Stimulated activated CD4-positive, alpha-beta T cell treated with anti-CD3 and anti-CD28 coated beads, Interleukin-1b, Interleukin-23, amount 100 ng/mL, for 48 hours (primary cell): ENCODE results near the gene NUP160.
A peak's percentile ranks its signal among the peaks of the same experiment; 100 is the strongest.
"Not testable (repeated sequence)": the region's sequence is repeated elsewhere in the genome, so short reads cannot be mapped to it uniquely, and the experiment has no call there.

Experiments
- DNase-seq: peaks from one replicate; pipeline ENCODE4 v3.0.0-alpha.2; 2020

The NUP160 gene

DNA sequence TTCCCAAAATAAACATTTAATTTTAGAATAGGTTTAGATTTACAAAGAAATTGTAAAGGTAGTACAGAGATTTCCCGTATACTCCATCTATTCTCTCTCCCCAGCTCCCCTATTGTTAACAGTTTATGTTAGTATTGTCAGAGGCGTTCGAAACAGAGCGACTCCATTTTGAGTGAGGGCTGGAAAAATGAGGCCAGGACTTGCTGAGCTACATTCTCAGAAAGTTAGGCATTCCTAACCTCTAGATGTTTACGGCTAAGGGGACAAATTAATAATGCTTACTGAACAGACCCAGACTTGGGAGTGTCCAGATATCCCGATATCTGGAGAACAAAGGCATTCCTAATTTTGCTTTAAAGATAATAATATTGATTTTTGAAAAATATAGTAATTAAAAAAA lies 12.4 kb upstream of the NUP160 start:
- no peak for DNase-seq

DNA sequence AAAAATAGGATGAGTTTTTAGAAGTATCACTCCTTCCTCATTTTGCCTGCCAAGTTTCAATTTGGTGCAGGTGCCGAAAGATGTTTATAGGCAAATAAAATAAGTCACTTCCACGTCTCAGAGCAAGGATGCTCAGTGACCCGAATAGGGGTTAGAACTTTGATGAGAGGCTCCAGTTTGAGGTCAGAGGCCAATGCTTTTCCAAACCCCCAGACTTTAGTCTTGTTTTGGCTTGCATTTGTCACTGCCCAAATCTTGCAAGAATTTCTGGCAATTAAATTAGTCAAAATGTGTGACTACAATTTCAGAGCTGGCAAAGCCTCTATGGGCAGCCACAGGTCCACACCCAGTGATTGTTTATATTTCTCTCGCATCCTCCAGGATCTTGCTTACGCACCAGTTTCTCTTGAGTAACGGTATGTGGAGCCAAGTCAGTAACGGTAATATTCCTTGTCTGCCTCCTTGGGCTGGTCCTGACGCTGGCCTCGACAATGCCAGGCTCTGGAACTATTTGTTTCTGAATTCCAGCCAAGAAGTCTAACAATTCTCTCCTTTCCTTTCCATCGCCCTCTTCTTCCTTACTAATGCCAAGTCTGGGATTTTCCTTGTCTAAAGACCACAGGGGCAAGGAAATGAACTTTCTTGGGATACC lies 9.9 kb upstream of the NUP160 start:
- DNase-seq: no peak

DNA sequence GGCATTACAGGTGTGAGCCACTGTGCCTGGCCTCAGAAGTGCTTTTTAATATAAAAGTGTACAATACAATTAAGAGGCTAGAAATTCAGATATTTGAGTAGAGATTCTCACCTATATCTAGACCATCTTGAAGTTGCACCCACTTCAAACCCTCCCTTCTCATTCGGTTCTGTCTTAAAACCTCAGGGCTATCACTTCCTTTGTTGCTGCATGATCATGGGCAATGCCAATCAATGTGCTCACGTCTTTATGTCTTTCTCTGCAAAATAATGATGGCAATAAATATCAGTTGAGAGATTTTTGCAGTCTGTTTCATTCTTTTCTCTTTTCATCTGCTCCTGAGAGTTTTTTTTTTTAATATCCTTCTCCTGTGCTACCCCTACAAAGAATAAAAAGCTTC lies 9.3 kb upstream of the NUP160 start:
- no peak for DNase-seq

DNA sequence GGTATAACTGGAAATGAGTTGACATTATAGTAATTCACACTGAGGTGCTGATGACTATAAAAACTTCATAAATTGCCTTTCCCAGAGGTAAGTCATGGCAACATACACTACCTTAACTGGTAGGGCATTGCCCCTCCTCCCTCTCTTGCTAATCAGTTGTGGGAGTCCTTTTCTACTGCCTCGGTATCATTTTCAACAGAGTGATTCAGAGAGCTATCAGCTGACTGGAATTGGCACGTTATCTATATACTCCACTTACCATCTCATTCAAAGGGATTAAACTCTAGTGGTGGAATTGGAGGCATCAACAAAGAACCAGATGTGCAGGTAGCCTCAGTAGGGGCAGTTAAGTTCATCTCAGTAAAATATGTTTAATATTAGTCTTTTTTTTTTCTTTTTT lies 8.0 kb upstream of the NUP160 start:
- no peak for DNase-seq

DNA sequence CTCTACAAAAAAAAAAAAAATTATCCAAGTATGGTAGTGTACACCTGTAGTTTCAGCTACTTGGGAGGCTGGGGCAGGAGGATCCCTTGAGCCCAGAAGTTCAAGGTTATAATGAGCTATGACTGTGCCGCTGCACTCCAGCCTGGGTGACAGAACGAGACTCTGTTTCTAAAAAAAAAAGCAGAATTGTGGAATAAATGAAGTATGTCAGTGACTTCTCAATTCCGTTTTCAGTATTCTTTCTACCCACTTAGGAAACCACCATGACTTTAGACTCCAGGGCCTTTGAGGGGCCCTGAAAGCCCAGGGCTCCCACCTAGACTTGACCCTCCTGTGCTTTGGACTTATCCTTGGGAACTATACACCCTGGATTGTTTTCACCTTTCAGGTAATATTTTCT lies 6.5 kb upstream of the NUP160 start:
- no peak for DNase-seq

DNA sequence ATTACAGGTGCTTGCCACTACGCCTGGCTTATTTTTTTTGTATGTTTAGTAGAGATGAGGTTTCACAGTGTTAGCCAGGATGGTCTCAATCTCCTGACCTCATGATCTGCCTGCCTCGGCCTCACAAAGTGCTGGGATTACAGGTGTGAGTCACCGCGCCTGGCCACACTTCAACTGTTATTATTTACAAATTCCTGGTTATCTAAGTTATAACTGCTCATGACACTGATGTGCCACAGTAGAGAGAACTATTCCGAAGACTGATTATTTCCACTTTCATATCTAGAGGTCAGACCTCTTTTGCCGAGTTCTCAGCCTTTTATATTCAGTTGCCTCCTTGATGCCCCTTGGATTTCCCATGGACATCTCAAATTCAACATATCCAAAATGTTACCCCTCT lies 3.9 kb upstream of the NUP160 start:
- no peak for DNase-seq

DNA sequence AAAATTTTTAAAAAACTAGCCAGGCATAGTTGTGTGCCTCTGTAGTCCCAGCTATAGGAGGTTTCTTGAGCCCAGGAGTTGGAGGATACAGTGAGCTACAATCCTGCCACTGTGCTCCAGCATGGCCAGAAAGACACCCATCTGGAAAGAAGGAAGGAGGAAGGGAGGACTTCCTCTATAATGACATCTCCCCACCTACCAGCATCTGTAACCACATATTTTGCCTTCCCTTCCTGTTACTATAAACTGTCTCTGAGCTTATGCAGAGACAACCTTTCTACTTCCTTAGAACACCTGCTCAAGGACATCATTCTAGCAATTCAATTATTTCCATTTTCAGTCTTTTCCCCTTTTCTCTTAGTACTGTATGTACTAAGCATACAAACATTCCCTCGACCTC lies 2.2 kb upstream of the NUP160 start:
- no peak for DNase-seq

DNA sequence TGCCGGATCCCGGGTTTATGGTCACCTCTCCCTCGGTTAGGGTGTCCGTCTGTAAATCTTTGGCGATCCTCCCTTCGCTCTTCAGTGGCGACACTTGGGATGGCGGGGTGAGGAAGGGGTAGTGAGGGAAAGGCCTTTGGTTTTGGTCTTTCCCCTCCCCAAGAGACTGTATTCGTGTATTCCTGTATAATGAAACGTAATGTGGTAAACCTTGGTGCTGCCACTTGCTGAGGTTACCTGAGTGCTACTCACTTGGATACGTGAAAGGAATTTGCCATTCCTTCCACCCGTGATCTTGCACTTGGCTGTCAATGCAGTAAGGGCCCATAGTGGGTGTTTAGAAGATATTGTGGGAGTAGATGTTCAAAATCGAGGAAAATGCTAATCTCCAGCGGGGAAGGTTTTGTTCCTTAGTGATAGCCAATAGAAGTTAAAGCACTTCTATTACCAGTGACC lies 578 bp upstream of the NUP160 start:
- DNase-seq: no peak

DNA sequence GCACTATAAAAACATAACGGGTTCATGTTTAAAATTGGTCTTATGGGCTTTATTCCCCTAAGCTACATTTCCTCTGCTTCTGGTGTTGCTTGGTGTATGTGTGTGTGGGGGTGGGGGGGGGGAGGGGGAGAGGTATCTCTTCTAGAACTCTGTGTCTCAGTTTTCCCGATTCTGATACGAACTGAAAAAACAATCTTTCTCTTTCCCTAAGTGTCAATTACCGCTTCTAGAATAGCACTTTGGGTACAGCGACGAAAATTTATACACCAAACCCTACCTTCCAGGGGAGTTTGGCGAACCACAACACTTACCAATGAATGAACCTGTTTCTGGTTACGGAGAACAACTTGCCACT lies 636 bp downstream of the NUP160 start:
- DNase-seq: no peak

DNA sequence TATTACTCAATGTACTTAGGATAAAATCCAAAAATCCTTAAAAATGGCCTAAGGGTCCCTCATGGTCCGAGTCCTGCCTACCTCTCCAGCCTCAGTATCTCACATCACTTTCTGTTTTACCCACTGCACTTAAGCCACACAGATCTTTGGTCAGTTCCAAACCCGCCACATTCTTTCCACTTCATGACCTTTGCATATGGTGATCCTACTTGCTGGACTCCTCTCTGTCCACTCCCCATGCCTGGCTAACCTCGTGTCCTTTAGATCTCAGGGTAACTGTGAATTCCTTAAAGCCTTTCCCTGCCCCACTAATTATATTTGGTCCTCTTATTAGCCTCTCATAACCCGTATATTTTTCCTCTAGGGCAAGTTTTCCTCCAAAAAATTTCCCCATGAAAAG lies 1.2 kb downstream of the NUP160 start:
- DNase-seq: no peak

DNA sequence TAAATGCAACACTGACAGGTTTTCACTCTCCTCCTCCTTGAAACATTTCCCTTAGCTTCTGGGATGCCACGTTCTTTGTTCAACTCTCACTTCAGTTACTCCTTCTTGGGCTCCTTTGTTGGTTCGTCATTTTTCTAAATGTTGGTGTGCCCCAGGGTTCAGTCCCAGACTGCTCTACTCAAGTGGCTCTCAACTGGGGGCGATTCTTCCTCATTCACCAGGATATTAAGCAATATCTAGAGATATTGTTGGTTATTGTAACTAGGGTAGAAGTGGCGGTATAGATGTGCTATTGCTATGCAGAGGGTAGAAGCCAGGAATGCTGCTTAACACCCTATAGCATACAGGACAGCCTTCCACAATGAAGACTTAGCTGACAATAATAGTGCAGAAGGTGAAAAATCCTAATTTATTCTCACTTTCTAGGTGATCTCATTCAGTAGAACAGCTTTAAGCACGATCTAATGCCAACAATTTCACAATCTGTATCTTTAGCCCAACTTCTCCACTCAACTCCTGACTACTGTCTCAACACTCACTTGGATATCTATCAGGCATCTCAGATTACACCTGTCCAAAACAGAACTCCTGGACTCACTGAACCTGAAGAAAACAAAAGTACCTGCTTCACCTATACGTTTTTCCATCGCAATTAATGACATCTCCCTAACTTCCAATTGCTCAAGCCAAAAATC lies 4.6 kb downstream of the NUP160 start:
- no peak for DNase-seq

DNA sequence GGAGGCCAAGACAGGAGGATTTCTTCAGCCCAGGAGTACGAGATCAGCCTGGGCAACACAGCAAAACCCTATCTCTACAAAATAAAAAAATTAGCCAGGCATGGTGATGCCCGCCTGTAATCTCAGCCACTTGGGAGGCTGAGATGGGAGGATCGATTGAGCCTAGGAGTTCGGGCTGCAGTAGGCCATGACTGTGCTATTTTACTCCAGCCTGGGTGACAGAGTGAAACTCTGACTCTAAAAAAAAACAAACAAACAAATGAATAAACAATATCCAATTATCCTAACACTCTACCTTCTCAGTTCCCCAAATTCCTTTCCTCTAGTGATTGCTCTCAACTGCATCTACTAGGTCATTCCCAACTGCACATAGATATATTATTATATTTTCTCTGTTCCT lies 5.4 kb downstream of the NUP160 start:
- DNase-seq: no peak

DNA sequence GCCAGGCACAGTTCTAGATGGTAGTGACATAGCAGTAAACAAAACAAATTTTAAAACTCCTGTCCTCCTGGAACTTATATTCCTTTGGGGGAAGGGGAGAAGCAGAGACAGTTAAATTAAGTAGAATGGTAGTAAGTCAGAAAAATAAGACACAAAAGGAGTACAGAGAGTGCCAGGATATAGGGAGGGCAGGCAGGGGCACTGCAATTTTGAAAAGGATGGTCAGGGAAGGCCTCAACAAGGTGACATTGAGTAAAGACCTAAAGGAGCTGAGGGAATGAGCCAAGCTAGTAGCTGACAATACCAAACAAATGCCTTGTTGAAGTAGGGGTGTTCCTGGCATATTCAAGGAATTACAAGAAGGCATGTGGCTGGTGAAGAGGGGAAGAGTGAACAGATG lies 10.2 kb downstream of the NUP160 start:
- no peak for DNase-seq

DNA sequence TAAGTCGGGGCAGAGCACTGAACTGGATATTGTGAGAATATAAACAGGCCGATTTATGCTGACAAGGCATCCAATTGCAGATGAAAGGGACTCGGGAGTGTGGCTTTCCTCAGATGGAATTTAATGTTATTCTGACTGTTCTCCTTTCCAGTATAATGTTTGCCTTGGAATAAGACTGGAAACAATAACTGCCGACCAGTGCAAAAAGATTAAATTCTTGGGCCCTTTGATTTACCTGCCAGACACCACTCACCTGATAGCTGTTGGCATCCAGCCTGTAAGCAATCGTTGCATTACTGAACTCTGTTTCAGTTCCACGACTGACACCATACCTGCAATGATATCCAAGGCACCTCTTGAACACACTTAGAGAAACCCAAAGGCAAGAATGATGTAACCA lies 10.9 kb downstream of the NUP160 start:
- DNase-seq: no peak

DNA sequence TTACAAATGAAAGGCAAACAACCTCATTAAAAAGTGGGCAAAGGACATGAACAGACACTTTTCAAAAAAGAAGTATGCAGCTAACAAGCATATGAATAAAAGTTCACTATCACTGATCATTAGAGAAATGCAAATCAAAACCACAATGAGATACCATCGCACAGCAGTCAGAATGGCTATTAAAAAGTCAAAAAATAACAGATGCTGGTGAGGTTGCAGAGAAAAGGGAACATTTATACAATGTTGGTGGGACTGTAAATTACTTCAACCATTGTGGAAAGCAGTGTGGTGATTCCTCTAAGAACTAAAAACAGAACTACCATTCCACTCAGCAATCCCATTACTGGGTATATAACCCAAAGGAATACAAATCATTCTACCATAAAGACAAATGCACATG lies 18.1 kb downstream of the NUP160 start:
- DNase-seq: not testable (repeated sequence)

DNA sequence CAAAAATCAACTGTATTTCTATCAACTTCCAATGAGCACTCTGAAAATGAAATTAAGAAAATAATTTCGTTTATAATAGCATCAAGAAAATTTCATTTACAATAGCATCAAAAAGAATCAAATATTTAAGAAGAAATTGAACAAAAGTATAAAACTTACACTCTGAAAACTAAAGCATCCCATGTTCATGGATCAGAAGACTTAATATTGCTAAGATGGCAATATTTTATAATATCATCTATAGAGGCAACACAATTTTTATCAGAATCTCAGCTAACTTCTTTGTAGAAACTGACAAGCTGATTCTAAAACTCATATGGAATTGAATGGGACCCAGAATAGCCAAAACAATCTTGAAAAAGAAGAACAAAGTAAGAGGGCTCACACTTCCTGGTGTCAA lies 19.9 kb downstream of the NUP160 start:
- DNase-seq: no peak

DNA sequence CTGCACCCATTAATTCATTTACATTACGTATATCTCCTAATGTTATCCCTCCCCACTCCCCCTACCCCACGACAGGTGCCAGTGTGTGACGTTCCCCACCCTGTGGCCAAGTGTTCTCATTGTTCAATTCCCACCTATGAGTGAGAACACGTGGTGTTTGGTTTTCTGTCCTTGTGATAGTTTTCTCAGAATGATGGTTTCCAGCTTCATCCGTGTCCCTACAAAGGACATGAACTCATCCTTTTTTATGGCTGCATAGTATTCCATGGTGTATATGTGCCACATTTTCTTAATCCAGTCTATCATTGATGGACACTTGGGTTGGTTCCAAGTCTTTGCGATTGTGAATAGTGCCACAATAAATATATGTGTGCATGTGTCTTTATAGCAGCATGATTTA lies 25.5 kb downstream of the NUP160 start:
- DNase-seq: not testable (repeated sequence)

DNA sequence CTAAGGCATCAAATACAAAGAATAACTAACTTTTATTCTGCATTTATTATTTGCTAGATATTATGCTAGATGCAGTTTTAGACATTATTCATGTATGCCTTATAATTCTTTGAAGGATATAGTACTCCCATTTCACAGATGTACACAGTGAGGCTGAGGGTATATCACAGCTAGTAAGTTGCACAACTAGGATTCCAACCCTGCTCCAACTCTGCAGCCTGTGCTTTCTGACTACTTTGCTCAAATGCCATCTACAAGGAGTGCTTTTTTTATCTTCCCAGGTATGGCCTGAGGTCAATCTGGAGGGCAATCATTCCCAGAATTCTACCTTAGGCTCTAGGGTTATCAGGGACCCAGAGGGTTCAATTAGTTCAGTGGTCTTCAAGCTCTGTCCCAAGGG lies 28.4 kb downstream of the NUP160 start:
- no peak for DNase-seq

DNA sequence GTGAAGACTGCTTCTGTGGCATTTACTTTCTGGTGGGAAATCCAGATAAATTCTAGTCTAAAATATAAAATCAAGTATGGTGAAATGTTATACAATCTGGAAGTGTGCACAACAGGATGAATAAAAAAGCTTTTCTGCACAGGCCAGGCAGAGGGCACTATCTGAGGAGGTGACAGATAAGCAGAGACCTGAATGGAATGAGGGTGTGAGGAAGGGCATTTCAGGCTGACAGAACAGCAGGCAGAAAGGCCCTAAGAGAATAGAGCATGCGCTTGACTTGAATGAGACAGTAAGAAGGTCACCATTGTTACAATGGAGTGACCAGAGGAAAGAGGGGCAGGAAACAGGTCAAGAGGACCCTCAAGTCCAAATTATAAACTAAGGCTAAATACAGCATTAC lies 47.4 kb downstream of the NUP160 start:
- DNase-seq: no peak

DNA sequence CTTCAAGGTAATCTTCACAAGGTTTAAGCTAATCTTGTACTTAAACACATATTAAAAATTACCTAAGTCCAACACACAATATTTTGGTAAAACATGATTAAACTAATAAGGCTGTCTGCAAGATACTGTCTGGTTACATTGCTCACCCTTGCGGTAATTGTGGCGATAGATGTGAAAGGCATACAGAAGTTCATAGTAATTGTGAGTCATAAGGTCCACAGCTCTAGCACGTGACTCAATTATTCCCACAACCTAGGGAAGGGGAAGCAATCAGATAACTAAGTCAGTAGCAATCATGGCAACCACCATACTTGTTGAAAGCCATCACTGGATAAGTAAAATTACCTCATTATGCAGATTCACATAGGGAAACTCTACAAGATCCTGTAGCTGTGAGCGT lies 50.5 kb downstream of the NUP160 start:
- peak; percentile 70 for DNase-seq

DNA sequence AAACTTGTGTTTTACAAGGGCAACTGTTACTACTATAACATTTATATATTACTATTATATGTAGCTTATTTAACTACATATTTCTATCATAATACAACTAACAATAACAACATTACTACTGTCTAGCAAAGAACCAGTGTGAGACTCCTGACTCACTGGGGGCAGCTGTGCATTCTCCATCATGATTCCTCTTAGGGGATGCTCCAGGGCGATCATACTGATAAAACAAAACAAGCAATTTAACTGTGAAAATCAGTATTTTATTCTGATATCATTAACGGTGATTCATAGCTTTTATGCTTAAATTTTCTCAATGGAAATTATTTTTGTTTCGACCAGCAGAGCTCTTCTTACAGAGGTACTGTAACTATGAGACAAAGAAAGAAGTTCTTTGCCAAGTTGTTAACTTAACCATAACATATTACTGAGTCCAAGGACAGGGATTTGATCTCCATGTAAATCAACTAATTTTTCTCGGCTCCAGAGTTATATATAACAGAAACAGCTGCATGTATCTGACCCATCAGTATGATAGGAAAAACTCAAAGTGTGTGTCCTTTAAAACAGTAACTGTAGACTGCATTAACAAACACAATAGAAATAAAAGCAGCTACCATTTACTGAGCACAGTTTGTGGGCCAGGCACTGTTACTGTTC lies 56.2 kb downstream of the NUP160 start:
- DNase-seq: no peak

DNA sequence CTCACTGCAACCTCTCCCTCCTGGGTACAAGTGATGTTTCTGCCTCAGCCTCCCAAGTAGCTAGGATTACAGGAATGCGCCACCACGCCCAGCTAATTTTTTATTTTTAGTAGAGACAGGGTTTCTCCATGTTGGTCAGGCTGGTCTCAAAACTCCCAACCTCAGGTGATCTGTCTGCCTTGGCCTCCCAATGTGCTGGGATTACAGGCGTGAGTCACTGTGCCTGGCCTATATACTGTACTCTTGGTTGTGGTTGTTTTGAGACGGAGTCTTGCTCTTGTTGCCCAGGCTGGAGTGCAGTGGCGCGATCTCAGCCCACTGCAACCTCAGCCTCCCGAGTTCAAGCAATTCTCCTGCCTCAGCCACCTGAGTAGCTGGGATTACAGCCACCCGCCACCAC lies 58.1 kb downstream of the NUP160 start:
- not testable (repeated sequence) for DNase-seq

DNA sequence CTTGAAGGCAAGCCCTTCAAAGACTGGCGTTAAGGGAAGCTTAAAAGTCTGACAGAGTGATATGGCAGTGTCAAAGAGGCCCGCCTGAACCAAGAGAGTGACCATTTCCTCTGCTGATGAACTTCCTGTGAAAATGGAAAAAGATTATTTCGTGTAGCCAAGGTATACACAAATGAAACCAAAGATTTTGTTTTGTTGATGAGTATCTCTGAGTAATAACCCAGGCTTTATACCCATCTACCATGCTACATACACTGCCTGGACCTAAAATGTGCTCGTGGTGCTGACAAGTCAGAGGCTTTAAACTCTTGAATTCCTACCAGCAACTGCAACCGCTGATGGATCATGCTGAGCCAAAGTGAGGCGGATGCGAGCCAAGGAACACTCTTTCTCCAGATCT lies 60.0 kb downstream of the NUP160 start:
- no peak for DNase-seq

DNA sequence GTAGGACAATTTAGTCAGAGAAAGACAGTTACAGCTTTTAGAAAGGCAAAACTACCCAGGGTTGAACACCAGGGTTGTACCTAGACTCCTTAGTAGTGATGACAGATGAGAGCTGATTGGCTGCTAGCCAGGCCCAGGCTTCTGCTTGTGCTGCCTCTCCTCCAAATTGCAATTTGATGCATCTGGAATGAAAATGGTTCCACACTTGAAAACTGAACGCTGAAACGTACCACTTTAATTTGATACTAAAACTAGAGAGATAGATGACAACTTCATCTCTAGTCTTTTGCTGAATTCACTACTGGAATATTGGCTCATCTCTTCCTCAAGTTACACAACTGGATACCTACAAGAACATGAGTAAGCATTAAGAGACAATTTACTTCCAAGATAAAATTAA lies 61.8 kb downstream of the NUP160 start:
- DNase-seq: no peak
